Effector memory CD8-positive, alpha-beta T cell (primary cell): ENCODE results near the gene LRRC49.
"Not testable (repeated sequence)": the region's sequence is repeated elsewhere in the genome, so short reads cannot be mapped to it uniquely, and the experiment has no call there.

Experiments
- ATAC-seq: fragments of 150-1000 bp; cut with Tn5 transposase; replicated peaks from 2 replicates; pipeline ENCODE4 v1.10.0; 2021; ENCODE audit warnings: mild to moderate bottlenecking, moderate library complexity
- DNase-seq, 3 experiments: peaks; one replicate each; pipeline ENCODE4 v3.0.0; 2021
- H3K27ac Mint-ChIP-seq, 2 donors: one replicate each; pipeline ENCODE4 v1.8.0; 2022; ENCODE audit warnings: mild to moderate bottlenecking in 2 of 2, mixed read lengths in 2 of 2, moderate library complexity in 2 of 2
- H3K27me3 Mint-ChIP-seq, 2 donors: one replicate each; pipeline ENCODE4 v1.8.0; 2022; ENCODE audit warnings: mixed read lengths in 2 of 2
- H3K36me3 Mint-ChIP-seq: one replicate; pipeline ENCODE4 v1.8.0; 2022; ENCODE audit warnings: mild to moderate bottlenecking, moderate library complexity, mixed read lengths; ENCODE audit not compliant: insufficient read depth
- H3K4me1 Mint-ChIP-seq, 2 donors: one replicate each; pipeline ENCODE4 v1.8.0; 2022; ENCODE audit warnings: low read depth in 2 of 2, mixed read lengths in 2 of 2
- H3K4me3 Mint-ChIP-seq, 2 donors: one replicate each; pipeline ENCODE4 v1.8.0; 2022; ENCODE audit warnings: mild to moderate bottlenecking in 2 of 2, mixed read lengths in 2 of 2, moderate library complexity in 2 of 2
- H3K9me3 Mint-ChIP-seq, 2 donors: one replicate each; pipeline ENCODE4 v1.8.0; 2022; ENCODE audit warnings: mixed read lengths in 2 of 2

The LRRC49 gene

GRCh38 chr15:71002316-71002715 is 109.7 kb downstream of the LRRC49 start:
- H3K9me3 Mint-ChIP-seq = peaks cover 3 to 9% of the 10 kb centered on the region in 2 donors
- peaks cover 28 to 52% of the 10 kb centered on the region in 2 donors for H3K27me3 Mint-ChIP-seq
- no peak for DNase-seq
- no peak for ATAC-seq
- no peaks in the 10 kb centered on the region for H3K4me1 Mint-ChIP-seq
- H3K4me3 Mint-ChIP-seq = no peak overlapping the region
- H3K36me3 Mint-ChIP-seq = no peaks in the 10 kb centered on the region
- no peak overlapping the region for H3K27ac Mint-ChIP-seq

GRCh38 chr15:71003319-71003718 is 110.7 kb downstream of the LRRC49 start:
- Mint-ChIP-seq H3K36me3 (no peaks in the 10 kb centered on the region), H3K9me3 (peaks cover 3 to 9% of the 10 kb centered on the region in 2 donors), H3K27me3 (peaks cover 18 to 47% of the 10 kb centered on the region in 2 donors), H3K27ac (no peak overlapping the region), H3K4me3 (no peak overlapping the region), H3K4me1 (no peaks in the 10 kb centered on the region)
- DNase-seq (no peak), ATAC-seq (no peak)

- not testable (repeated sequence) for H3K4me1 Mint-ChIP-seq, H3K27ac Mint-ChIP-seq, H3K4me3 Mint-ChIP-seq, DNase-seq, H3K36me3 Mint-ChIP-seq, H3K9me3 Mint-ChIP-seq, ATAC-seq
- H3K27me3 Mint-ChIP-seq = peaks cover 9 to 44% of the 10 kb centered on the region in 2 donors
These were observed 111.9 kb downstream of the LRRC49 start for GRCh38 chr15:71004506-71004905.

GRCh38 chr15:71005895-71006294 is 113.3 kb downstream of the LRRC49 start:
- Mint-ChIP-seq H3K27ac (no peak overlapping the region), H3K4me3 (no peak overlapping the region), H3K27me3 (peaks cover 9 to 52% of the 10 kb centered on the region in 2 donors), H3K4me1 (no peaks in the 10 kb centered on the region), H3K36me3 (no peaks in the 10 kb centered on the region), H3K9me3 (no peaks in the 10 kb centered on the region)
- ATAC-seq (no peak), DNase-seq (no peak)

DNA sequence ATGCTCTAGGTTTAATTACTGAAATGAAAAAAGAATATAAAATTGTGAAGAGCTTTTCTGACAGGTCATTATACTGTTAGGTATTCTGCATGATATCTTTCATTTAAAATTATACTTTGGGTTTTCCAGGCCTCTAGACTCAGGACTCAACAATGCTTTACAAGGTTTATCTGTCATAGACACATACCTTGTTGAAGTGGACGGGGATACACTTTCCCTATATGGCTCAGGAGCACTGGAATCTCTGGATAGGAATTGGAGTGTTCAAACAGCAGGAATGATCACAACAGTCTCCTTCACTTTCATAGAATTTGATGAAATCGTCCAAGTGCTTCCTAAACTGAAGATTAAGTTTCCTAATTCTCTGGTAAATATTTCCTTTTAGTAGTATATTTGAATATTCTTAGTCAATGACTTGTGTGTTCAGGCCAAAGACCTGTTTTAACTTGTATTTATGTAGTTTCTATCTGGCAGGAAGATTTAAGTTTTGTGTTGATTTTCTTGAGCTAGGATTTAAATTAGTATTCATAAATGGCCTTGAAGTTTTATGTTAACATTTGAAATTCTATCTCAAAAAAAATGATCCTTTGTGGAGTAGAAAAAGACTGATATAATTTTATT is 115.7 kb downstream of the LRRC49 start:
- Mint-ChIP-seq H3K36me3 (no peaks in the 10 kb centered on the region), H3K4me3 (no peak overlapping the region), H3K9me3 (no peaks in the 10 kb centered on the region), H3K27me3 (peaks cover 26 to 59% of the 10 kb centered on the region in 2 donors), H3K4me1 (no peaks in the 10 kb centered on the region), H3K27ac (no peak overlapping the region)
- no peak for DNase-seq
- no peak for ATAC-seq

DNA sequence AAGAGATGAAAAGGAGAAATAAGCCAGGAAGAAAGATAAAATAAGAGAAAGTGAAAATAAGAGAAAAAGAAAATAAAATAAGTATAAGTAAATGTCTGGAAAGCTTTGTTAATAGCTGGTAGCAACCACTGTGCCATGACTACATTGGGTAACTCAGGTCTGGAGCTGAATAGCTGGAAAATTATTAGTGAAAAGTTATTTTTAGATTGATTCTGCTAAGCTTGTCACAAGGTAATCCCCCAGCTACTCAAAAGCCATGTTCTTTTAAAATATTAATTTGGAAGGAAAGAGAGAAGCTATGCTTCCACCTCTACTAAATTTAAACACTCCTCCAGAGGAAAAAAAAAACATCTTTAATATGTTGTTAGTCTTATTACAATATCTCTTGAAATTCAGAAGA is 117.8 kb downstream of the LRRC49 start:
- no peaks in the 10 kb centered on the region for H3K36me3 Mint-ChIP-seq
- no peaks in the 10 kb centered on the region for H3K4me1 Mint-ChIP-seq
- no peaks in the 10 kb centered on the region for H3K9me3 Mint-ChIP-seq
- peaks cover 25 to 48% of the 10 kb centered on the region in 2 donors for H3K27me3 Mint-ChIP-seq
- no peak overlapping the region for H3K27ac Mint-ChIP-seq
- ATAC-seq (no peak), DNase-seq (no peak)
- H3K4me3 Mint-ChIP-seq = no peak overlapping the region

DNA sequence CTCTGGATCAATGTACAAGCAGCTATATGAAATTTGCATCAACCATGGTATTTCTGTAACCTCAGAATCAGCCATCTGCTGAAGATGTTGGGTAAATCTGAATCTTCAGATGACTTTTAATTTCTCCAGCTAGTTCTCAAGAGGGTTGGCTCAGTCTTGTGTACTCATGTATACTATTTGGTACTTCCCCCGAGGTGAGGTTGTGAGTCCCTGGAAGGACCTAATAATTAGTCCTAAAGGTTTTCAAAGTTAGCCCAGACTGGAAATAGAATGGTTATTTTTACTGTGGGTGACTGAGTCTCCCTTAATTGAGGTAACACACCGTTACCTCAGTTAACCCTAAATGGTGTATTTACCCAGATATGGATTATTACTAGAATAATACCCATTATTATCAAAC is 118.4 kb downstream of the LRRC49 start:
- H3K36me3 Mint-ChIP-seq = no peaks in the 10 kb centered on the region
- no peaks in the 10 kb centered on the region for H3K4me1 Mint-ChIP-seq
- H3K4me3 Mint-ChIP-seq = no peak overlapping the region
- peaks cover 25 to 45% of the 10 kb centered on the region in 2 donors for H3K27me3 Mint-ChIP-seq
- DNase-seq (no peak), ATAC-seq (no peak)
- no peak overlapping the region for H3K27ac Mint-ChIP-seq
- H3K9me3 Mint-ChIP-seq = no peaks in the 10 kb centered on the region

DNA sequence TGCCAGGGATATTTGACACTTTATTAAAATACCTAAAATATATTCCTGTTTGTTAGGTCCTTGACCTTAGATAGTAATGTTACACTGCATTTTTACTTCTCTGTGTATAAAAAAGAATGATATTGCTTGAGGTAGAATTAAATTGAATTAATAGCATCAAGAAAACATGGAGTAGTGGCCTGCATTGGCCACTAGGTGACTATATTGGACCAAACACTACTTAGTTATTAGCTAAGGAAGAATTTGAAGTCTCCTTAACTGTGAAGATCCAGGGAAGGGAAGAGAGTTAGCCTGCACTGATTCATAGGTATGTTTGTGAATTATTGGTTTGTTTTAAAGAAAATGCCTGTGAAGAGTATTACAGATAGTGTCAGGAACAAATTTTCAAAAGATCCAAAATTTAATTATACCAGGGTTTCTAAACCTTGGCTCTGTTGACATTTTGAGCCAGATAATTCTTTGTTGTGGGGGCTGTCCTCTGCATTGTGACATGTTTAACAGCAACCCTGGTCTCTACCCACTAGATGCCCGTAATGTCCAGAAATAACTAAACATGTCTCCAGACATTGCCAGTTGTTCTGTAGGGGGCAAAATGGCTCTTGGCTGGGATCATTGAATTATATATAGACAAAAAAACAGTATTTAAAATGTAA is 119.0 kb downstream of the LRRC49 start:
- Mint-ChIP-seq H3K27me3 (peaks cover 25 to 40% of the 10 kb centered on the region in 2 donors), H3K36me3 (no peaks in the 10 kb centered on the region), H3K9me3 (no peaks in the 10 kb centered on the region), H3K4me3 (no peak overlapping the region), H3K27ac (no peak overlapping the region), H3K4me1 (no peaks in the 10 kb centered on the region)
- DNase-seq = no peak
- no peak for ATAC-seq

DNA sequence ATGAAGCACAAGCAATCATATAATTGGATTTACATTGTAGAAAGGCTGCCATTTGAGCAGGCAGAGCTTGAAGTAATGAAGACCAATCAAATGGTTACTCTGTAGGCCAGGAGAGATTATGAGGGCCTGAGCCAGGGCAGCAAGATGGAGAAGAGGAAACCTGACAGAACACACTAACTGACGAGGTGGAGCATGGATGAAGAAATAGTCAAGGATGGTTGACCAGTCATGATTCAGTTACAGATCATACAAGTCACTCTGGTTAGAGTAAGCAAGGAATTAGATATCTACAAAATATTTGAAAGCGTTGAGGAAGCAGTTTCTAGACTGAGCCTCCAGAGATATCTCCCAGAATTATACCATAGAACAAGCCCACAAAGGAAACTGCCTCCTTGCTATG is 120.8 kb downstream of the LRRC49 start:
- Mint-ChIP-seq H3K27me3 (peaks cover 29 to 37% of the 10 kb centered on the region in 2 donors), H3K36me3 (no peaks in the 10 kb centered on the region), H3K4me3 (no peak overlapping the region), H3K4me1 (no peaks in the 10 kb centered on the region), H3K27ac (no peak overlapping the region), H3K9me3 (no peaks in the 10 kb centered on the region)
- DNase-seq (no peak), ATAC-seq (no peak)

GRCh38 chr15:71015342-71015741 is 122.7 kb downstream of the LRRC49 start:
- no peaks in the 10 kb centered on the region for H3K9me3 Mint-ChIP-seq
- DNase-seq = no peak
- no peaks in the 10 kb centered on the region for H3K4me1 Mint-ChIP-seq
- no peak overlapping the region for H3K4me3 Mint-ChIP-seq
- no peak for ATAC-seq
- peaks cover 27 to 36% of the 10 kb centered on the region in 2 donors for H3K27me3 Mint-ChIP-seq
- no peaks in the 10 kb centered on the region for H3K36me3 Mint-ChIP-seq
- no peak overlapping the region for H3K27ac Mint-ChIP-seq

DNA sequence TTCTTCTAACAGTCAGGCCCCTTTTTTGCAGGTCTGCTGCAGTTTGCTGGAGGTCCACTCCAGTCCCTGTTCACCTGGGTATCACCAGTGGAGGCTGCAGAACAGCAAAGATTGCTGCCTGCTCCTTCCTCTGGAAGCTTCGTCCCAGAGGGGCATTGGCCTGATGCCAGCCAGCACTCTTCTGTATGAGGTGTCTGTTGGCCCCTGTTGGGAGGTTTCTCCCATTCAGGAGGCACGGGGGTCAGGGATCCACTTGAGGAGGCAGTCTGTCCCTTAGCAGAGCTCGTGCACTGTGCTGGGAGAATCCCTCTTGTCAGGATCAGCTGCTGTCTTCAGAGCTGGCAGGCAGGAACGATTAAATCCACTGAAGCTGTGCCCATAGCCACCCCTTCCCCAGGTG is 138.6 kb downstream of the LRRC49 start:
- ATAC-seq, H3K36me3 Mint-ChIP-seq, H3K4me1 Mint-ChIP-seq, H3K27ac Mint-ChIP-seq, H3K9me3 Mint-ChIP-seq, H3K4me3 Mint-ChIP-seq, DNase-seq: not testable (repeated sequence)
- H3K27me3 Mint-ChIP-seq = peaks cover 43 to 48% of the 10 kb centered on the region in 2 donors

DNA sequence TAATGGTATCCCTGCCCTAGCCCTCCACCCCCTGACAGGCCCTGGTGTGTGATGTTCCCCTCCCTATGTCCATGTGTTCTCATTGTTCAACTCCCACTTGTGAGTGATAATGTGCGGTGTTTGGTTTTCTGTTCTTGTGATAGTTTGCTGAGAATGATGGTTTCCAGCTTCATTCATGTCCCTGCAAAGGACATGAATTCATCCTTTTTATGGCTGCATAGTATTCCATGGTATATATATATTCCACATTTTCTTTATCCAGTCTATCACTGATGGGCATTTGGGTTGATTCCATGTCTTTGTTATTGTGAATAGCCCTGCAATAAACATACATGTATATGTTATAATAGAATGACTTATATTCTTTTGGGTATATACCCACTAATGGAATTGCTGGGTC is 142.9 kb downstream of the LRRC49 start:
- not testable (repeated sequence) for ATAC-seq, H3K36me3 Mint-ChIP-seq, H3K27ac Mint-ChIP-seq, DNase-seq, H3K4me1 Mint-ChIP-seq, H3K4me3 Mint-ChIP-seq, H3K9me3 Mint-ChIP-seq
- H3K27me3 Mint-ChIP-seq = peaks cover 21 to 49% of the 10 kb centered on the region in 2 donors

- Mint-ChIP-seq H3K27ac (no peak overlapping the region), H3K36me3 (no peaks in the 10 kb centered on the region), H3K9me3 (no peaks in the 10 kb centered on the region), H3K4me3 (no peak overlapping the region), H3K4me1 (no peaks in the 10 kb centered on the region), H3K27me3 (peaks cover 6 to 14% of the 10 kb centered on the region in 2 donors)
- DNase-seq = no peak
- ATAC-seq = no peak
These were observed 149.8 kb downstream of the LRRC49 start for GRCh38 chr15:71042356-71042922.

DNA sequence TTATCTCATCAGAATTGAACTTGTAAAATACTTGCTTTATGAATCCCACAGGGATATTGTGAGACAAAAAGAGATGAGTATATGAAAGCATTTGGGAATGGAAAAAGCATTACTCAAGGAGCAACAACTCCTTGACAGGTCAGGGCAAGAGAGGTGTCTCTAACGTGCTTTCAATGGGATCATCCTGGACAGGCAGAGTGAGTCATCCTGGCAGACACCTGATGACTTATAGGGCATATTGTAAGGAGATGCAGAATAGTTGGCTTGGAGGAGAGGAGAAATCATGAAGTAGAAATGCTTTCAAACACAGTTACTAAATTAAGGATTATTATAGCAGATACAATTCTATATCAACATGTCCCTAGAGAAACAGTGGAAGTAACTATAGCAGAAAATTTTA is 150.7 kb downstream of the LRRC49 start:
- Mint-ChIP-seq H3K4me1 (no peaks in the 10 kb centered on the region), H3K27me3 (peaks cover 6 to 7% of the 10 kb centered on the region in 2 donors), H3K36me3 (no peaks in the 10 kb centered on the region), H3K9me3 (no peaks in the 10 kb centered on the region), H3K4me3 (no peak overlapping the region), H3K27ac (no peak overlapping the region)
- ATAC-seq (no peak), DNase-seq (no peak)
